Glutamatergic neuron (in vitro differentiated cells): ENCODE results near the gene FOXL1. TPM values are rescaled to one million over a fixed set of nuclear protein-coding genes. Genes with fewer than 3 reads are reported as not detected.

Experiments used
- DNase-seq: peaks from one replicate; pipeline ENCODE4 v3.0.0; 2022
- H3K27ac Mint-ChIP-seq: one replicate; pipeline ENCODE4 v1.8.0; 2020; ENCODE audit warnings: mild to moderate bottlenecking, mixed read lengths, inconsistent platforms; ENCODE audit not compliant: unreplicated experiment
- H3K27me3 Mint-ChIP-seq: one replicate; pipeline ENCODE4 v1.8.0; 2020; ENCODE audit warnings: mild to moderate bottlenecking, moderate library complexity, mixed read lengths, inconsistent platforms; ENCODE audit not compliant: unreplicated experiment
- H3K36me3 Mint-ChIP-seq: one replicate; pipeline ENCODE4 v1.8.0; 2020; ENCODE audit warnings: mild to moderate bottlenecking, mixed read lengths, inconsistent platforms; ENCODE audit not compliant: unreplicated experiment
- H3K4me1 Mint-ChIP-seq: one replicate; pipeline ENCODE4 v1.8.0; 2020; ENCODE audit warnings: mild to moderate bottlenecking, low read depth, mixed read lengths, inconsistent platforms; ENCODE audit not compliant: unreplicated experiment
- H3K4me3 Mint-ChIP-seq: one replicate; pipeline ENCODE4 v1.8.0; 2020; ENCODE audit warnings: mild to moderate bottlenecking, mixed read lengths, inconsistent platforms; ENCODE audit not compliant: unreplicated experiment
- H3K9me3 Mint-ChIP-seq: one replicate; pipeline ENCODE4 v1.8.0; 2020; ENCODE audit warnings: mild to moderate bottlenecking, moderate library complexity, mixed read lengths, inconsistent platforms; ENCODE audit not compliant: unreplicated experiment
- CTCF ChIP-seq: fragments of 200-600 bp; sonication (generic); IDR thresholded peaks from one replicate; pipeline ENCODE4 v1.5.0; 2021; ENCODE audit not compliant: partially characterized antibody, unreplicated experiment
- total RNA-seq: library from RNA; stranded (reverse); fragmentation: NEBNext Ultra II Directional; extraction: Animal tissue kit (Norgen Biotek cat#: 25700); gene quantifications from one replicate; pipeline ENCODE4 v1.2.1, GENCODE V29; 2021; ENCODE audit not compliant: unreplicated experiment

The FOXL1 gene
- total RNA-seq, 1 donor from 2014 or later: not detected

GRCh38 chr16:86547286-86547685 is 31.1 kb upstream of the FOXL1 start:
- TF ChIP-seq CTCF: no peak
- H3K27ac Mint-ChIP-seq: no peak overlapping the region
- H3K36me3 Mint-ChIP-seq: peaks cover 8% of the 10 kb centered on the region
- H3K4me1 Mint-ChIP-seq: no peaks in the 10 kb centered on the region
- H3K4me3 Mint-ChIP-seq: no peak overlapping the region
- H3K27me3 Mint-ChIP-seq: no peaks in the 10 kb centered on the region
- DNase-seq: no peak
- H3K9me3 Mint-ChIP-seq: no peaks in the 10 kb centered on the region

- peaks cover 2% of the 10 kb centered on the region for H3K9me3 Mint-ChIP-seq
- H3K27me3 Mint-ChIP-seq: peaks cover 2% of the 10 kb centered on the region
- TF ChIP-seq CTCF: no peak
- peaks cover 12% of the 10 kb centered on the region for H3K36me3 Mint-ChIP-seq
- no peak overlapping the region for H3K4me3 Mint-ChIP-seq
- H3K27ac Mint-ChIP-seq: no peak overlapping the region
- DNase-seq: no peak
- H3K4me1 Mint-ChIP-seq: peaks cover 4% of the 10 kb centered on the region
Observed at GRCh38 chr16:86549076-86549892, 29.1 kb upstream of the FOXL1 start.

- Mint-ChIP-seq H3K36me3 (peaks cover 7% of the 10 kb centered on the region), H3K9me3 (peaks cover 2% of the 10 kb centered on the region), H3K4me3 (no peak overlapping the region), H3K27me3 (peaks cover 3% of the 10 kb centered on the region), H3K4me1 (peaks cover 6% of the 10 kb centered on the region), H3K27ac (no peak overlapping the region)
- no peak for TF ChIP-seq CTCF
- DNase-seq: no peak
Observed at GRCh38 chr16:86549893-86550190, 28.5 kb upstream of the FOXL1 start.

- no peak for TF ChIP-seq CTCF
- peaks cover 6% of the 10 kb centered on the region for H3K36me3 Mint-ChIP-seq
- H3K9me3 Mint-ChIP-seq: peaks cover 3% of the 10 kb centered on the region
- peaks cover 6% of the 10 kb centered on the region for H3K4me1 Mint-ChIP-seq
- no peak for DNase-seq
- no peak overlapping the region for H3K4me3 Mint-ChIP-seq
- H3K27me3 Mint-ChIP-seq: peaks cover 3% of the 10 kb centered on the region
- no peak overlapping the region for H3K27ac Mint-ChIP-seq
Observed at GRCh38 chr16:86550281-86550680, 28.1 kb upstream of the FOXL1 start.

- Mint-ChIP-seq H3K4me1 (peaks cover 12% of the 10 kb centered on the region), H3K27ac (no peak overlapping the region), H3K4me3 (no peak overlapping the region), H3K27me3 (peaks cover 3% of the 10 kb centered on the region), H3K36me3 (peaks cover 6% of the 10 kb centered on the region), H3K9me3 (peaks cover 3% of the 10 kb centered on the region)
- no peak for TF ChIP-seq CTCF
- no peak for DNase-seq
Observed at GRCh38 chr16:86553356-86553755, 25.0 kb upstream of the FOXL1 start.
